H4 (cell line): Measurements from ENCODE around the gene FAM131C. TPM values are rescaled to one million over a fixed set of nuclear protein-coding genes. Genes with fewer than 3 reads are reported as not detected.
"Not testable (repeated sequence)": the region's sequence is repeated elsewhere in the genome, so short reads cannot be mapped to it uniquely, and the experiment has no call there.

Source experiments
- DNase-seq: peaks from one replicate; pipeline ENCODE4 v3.0.0-alpha.2; 2015; ENCODE audit warnings: low spot score
- total RNA-seq: library from RNA; depleted of rRNA; stranded (reverse); fragments of >200 nt; shearing (Covaris generic); gene quantifications from 2 replicates; pipeline ENCODE4 v1.2.3, GENCODE V29; 2014

The FAM131C gene
- total RNA-seq, 1 experiment from 2014 or later, result 0.62 TPM

GRCh38 chr1:16076865-16077238 lies 3.4 kb upstream of the FAM131C start:
- peak; percentile 29 for DNase-seq

GRCh38 chr1:16076031-16076864 lies 2.8 kb upstream of the FAM131C start:
- peak; percentile 91 for DNase-seq

DNA sequence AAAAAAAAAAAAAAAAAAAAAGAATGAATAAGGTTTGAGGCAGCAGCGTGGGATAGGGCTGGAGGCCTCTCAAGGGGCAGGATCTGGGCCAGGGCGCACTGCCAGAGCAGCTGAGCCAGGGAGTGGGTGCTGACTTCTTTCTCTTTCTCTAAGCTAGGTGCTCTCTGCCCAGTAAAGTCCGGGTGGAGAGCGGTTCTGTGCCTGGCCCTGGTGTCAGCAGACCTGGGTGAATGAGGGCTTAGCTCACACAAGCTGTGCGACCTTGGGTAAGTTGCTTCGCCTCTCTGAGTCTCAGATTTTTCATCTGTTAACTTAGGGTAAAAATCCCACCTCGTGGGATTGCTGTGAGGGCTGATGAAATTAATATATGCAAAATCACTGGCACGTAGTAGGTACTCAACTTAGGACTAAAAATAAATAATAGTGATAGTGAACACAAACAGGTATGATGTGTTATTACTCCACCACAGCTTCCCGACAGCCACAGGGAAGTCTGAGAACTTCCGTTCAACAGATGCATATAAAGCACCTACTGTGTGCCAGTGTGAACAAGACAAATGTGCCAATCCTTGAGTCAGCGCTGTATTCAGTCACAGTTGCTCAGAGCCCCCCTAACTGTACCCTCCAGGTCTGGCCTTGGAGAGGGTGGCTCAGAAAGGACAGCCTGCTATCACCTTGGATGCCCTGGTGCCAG lies 2.0 kb upstream of the FAM131C start:
- peak; percentile 40 for DNase-seq

- no peak for DNase-seq
Observed at GRCh38 chr1:16074217-16074616, 766 bp upstream of the FAM131C start.

DNA sequence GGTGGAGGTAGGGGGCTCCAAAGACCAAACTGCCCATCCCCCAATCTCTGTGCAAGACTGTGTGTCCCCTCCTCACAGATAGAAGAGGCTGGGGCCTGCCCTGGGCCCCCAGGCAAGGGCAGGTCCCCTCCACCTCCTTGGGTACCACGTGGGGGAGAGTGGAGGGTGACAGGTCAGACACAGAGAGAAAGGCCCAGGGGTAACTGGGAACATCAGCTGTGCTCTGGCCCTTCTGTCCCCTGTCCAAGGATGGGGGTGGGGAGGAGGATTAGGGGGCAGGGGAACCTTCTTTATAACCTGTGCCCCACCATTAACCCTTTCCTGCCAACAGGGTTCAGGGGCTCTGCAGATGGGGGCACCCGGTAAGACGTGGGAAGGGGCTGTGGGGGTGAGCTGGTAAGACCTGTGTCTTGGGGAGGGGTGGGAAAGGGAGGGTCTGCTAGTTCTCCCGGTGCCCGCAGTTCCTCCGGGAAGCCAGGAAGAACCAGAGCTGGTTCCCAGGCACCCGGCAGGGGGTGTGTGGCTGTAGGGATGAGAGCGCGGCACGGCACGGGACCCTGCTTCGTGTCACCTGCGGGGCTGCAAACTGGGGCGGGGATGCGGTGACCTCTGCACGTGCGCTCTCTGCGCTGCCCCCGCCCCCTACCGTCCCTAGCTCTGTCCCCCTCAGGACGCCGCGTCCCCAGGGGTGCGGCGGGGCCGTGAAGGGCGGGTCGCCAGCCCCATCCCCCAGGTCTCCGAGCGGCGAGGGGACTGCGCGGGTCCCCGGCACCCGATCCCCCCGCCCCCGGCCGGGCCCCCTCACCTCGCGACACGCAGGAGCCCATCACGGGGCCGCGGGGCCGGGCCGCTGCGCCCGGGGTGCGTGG lies 601 bp downstream of the FAM131C start:
- no peak for DNase-seq

DNA sequence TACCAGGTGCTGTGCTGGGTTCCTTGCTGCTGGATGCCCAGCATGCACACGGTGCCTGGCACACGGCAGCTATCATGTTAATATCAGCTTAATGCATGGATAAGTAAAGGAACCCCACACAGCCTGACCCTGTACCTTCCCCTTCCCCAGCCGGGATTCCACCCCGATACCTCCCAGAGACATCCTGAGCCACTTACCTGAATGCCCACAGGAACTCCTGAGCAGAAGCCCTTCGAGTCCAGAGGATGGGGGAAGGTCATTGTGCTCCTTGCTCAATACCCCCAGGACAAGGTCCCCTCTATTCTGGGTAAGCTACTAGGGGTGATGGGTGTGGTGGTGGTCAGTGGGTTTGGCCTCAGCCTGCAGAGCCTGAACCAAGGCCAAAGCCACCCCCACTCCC lies 1.4 kb downstream of the FAM131C start:
- DNase-seq, result no peak

DNA sequence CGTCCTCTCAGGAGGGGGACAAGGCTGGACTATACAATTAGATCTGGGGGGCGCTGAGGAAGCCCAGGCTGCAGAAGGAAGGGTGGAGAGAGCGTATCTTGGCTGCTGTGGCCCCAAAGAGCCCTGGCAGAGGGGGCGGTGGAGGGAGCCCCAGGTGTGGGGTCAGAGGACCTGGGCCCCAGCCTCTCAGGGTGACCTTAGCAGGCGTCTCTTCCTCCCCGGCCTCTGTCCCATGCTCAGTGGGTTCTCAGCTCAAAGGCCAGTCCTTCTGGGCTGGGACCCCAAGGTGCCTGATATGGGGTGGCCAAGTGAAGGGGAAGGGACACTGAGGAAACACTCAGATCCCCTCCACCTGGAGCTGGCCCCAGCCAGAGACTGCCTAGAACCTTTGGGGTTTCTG lies 1.8 kb downstream of the FAM131C start:
- no peak for DNase-seq

- DNase-seq, result no peak
Observed at GRCh38 chr1:16070640-16071355, 2.7 kb downstream of the FAM131C start.

- no peak for DNase-seq
Observed at GRCh38 chr1:16068356-16069270, 4.8 kb downstream of the FAM131C start.

DNA sequence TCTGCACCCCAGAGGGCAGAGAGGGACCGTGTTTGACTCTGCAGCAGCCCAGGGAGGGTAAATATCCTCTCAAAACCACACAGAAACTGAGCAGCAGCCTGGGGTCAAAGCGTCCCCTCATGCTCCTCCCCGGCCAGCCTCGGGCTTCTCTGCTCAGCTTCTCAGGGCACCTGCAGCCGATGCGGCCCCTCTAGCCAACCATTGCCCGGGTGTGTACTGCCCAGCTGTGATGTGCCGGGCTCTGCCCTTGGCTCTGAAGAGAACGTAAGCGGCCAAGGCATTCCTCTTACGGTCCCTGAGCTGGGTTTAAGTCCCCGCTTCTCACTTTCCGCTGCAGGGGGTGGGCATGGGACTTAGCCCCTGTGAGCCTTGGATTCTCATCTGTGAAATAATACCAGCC lies 5.5 kb downstream of the FAM131C start:
- no peak for DNase-seq

DNA sequence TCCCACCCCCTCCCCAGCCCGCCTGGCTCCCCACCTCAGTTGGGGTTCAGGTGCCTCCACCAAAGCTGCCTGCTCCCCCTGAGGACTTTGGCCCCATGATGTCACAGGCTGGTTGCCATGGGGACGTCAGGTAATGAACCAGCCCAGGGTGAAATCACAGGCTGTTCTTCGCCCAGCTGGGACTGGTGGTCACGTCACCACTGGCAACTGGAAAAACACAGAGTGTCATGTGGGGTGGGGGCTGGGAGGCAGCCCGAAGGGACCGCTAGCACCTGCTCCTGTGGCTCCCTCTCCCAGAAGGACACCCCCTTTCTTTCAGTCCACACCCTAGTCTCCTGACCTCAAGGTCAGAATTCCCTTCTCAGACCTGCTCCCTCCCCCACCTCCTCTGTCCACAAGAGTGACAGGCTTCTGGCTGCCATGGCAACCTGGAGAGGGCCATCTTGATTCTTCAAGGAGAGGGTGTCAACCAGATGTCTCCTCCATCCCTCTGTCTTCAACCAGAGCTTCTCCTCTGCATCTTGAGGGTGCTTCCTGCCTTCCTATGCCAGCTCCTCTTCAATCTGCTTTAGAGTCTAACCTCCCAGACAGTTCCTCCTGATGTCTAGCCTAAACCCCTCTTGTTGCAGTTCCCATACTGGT lies 6.2 kb downstream of the FAM131C start:
- no peak for DNase-seq

GRCh38 chr1:16066245-16066644 lies 7.2 kb downstream of the FAM131C start:
- no peak for DNase-seq

DNA sequence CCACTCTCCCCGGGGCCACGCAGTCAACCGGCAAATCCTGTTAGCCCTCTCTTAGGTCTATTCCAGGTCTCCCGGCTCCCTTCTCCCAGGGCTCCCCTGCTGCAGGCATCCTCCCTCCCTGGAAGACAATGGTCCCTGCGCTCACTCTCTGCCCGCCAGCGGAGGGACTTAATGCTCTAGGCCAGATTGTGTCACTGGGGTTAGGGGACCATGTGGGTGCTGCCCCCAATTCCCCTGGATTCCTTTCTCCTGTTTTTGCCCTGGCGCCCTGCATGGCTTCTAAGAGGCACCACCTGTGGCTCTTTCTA lies 8.2 kb downstream of the FAM131C start:
- DNase-seq, result no peak

DNA sequence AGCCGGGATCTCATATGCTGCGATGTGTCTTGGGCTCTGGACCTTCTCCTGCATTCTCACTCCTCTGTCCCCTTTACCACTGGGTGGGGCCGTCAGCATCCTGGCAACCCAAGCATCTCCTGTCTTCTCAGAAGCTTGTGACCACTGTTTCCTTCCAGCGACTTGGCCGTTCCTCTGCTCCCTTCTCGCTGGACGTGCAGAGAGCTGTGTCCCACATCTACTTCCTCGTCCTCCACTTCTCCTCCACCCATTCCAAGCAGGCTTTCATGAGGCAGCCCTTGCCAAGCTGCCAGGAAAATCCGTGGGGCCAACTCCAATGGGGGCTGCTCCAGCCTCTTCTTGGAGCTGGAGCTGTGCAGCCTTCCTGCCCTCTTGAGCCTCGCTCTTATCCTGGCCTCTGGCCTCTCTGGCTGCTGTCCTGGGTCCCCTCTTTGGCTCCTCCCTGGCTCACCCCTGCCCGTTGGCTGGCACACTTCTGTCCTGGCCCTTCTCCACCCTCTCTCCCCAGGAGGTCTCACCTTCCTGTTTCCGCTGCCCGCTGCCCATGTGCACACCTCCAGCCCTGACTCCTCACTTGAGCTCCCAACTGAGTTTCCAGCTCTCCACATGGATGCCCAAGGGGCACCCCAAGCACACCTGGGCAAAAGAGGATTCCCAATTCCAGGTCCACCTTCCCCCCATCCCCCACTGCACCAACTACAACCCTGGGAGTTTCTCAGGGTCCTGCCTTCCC lies 8.7 kb downstream of the FAM131C start:
- DNase-seq, result no peak

- no peak for DNase-seq
Observed at GRCh38 chr1:16063921-16064320, 9.5 kb downstream of the FAM131C start.

- no peak for DNase-seq
Observed at GRCh38 chr1:16063226-16063829, 10.1 kb downstream of the FAM131C start.

- DNase-seq, result not testable (repeated sequence)
Observed at GRCh38 chr1:16062687-16063075, 10.8 kb downstream of the FAM131C start.

DNA sequence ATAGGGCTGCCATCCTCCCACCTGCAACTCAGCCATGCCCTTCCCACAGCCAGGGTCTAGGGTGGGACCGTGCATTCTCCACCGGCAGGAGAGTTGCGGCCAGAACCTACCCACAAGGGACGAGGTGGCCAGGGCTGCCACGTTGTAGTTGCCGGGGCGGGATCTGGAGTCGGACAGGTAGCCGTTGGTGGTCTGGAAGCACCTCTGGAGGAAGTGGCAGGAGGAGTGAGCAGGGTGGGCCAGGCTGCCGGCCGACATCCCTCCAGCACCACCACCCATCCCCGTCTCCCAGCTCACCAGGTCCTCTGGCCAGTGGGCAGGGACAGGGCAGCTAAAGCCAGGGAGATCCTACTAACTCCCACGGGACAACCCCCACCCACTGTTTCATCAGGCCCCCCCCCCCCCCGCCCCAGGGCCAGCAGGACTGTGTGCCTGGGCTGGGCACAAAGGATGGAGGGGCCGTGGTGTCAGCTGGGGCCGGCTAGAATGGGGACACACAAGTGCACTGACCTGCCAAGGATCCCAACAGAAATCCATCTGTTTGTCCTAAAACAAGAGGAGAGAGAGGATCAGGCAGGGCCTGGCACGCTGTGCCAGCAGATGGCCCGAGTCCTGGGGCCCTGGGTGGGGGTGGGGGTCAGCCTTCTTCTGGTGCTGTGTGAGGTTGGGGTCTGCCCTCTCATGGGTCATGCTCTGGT lies 11.3 kb downstream of the FAM131C start:
- DNase-seq, result not testable (repeated sequence)

DNA sequence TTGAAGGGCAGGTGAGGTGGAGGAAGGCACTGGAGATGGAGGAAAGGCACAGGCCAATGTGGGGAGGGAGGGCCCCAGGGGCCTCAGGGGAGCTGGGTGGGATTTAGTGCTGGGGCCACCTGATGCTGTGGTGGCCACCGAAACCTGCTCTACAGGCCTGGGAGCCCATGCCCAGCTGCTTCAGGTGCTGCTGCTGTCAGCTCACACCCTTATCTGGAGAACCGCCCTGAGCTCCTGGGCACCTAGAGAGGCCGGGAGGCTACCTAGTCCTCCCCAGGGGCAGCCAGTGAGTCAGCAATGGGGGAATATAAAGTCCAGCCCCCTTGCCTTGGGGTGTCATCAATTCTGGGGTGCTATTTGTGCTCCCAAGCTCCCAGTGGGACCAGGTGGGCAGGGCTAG lies 12.2 kb downstream of the FAM131C start:
- no peak for DNase-seq
